Dermis microvascular lymphatic vessel endothelial cell (primary cell): ENCODE measurements around the gene PRKCZ. TPM values are rescaled to one million over a fixed set of nuclear protein-coding genes. Genes with fewer than 3 reads are reported as not detected.

Source experiments
- DNase-seq, 2 donors: peaks; one replicate each; pipeline versions ENCODE4 v3.0.0 to v3.0.0-alpha.2; 2010; ENCODE audit warnings: low read depth in 2 of 2
- total RNA-seq: library from RNA; depleted of rRNA; stranded (reverse); fragments of >200 nt; gene quantifications from 2 replicates; pipeline ENCODE4 v1.2.1, GENCODE V29; 2014

Gene PRKCZ
- total RNA-seq, 1 donor from 2014 or later: 24.0 TPM

GRCh38 chr1:2024887-2025286 lies 25.3 kb upstream of the PRKCZ start:
- no peak for DNase-seq

DNA sequence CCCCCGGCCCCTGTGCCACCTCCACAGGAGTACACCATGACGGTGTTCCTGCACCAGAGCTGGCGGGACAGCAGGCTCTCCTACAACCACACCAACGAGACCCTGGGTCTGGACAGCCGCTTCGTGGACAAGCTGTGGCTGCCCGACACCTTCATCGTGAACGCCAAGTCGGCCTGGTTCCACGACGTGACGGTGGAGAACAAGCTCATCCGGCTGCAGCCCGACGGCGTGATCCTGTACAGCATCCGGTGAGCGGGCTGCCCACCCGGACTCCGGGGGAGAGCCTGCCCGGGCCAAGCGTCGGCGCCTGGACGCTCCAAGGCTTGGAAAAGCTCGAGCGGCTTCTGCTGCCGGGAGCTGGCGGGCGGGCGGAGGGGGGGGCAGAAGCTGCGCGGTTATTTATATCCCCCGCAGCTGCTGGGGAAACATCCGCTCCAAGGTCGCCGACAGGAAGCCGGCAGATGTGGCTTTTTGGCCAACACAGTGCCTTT lies 24.7 kb upstream of the PRKCZ start:
- DNase-seq: peak in 1 of 2 donors; percentile 11

DNA sequence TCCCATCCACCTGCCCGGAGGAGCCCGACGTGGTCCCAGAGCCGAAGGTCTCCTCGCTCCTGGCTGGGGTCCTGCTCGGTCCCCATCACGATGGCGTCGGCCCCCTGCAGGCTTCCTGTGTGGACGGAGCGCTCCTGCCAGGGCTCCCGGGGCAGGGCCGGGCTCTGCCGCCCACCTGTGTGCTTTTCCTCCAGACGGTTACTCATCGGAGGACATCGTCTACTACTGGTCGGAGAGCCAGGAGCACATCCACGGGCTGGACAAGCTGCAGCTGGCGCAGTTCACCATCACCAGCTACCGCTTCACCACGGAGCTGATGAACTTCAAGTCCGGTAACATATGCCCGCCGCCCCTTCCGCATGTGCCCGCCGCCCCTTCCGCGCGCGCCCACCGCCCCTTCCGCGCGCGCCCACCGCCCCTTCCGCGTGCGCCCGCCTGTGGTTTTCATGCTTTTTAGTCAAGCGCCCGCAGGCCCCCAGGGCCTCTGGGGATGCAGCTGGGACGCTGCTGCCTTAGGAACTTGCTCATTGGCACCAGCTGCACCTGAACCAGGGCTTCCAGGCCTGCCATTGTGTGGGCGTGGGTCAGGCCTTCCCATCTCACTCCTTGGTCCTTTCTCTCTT lies 22.1 kb upstream of the PRKCZ start:
- DNase-seq: no peak

DNA sequence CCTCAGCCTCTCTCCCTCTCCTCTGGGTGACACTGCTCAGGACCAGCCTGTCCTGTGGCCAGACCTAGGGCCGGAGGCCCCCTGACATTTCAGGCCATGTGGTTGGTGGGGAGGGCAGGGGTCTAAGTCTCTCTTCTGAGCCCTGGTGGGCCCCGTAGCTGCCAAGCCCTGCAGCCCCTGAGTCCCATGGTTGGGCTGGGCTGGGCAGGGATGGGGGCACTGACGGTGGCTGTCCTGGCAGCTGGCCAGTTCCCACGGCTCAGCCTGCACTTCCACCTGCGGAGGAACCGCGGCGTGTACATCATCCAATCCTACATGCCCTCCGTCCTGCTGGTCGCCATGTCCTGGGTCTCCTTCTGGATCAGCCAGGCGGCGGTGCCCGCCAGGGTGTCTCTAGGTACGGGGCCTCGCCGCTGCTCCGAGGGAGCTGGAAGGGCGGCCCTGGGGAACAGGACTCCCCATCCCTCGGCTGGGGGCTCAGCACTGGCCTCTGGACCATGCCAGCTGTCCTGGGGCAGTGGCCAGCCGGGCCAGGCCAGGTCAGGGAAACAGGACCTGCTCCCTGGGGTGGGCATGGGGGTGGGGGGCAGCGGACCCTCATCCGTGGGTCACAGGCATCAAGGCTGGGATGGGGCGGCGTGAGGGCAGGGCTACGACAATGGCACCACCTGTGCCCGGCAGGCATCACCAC lies 21.2 kb upstream of the PRKCZ start:
- DNase-seq: no peak

DNA sequence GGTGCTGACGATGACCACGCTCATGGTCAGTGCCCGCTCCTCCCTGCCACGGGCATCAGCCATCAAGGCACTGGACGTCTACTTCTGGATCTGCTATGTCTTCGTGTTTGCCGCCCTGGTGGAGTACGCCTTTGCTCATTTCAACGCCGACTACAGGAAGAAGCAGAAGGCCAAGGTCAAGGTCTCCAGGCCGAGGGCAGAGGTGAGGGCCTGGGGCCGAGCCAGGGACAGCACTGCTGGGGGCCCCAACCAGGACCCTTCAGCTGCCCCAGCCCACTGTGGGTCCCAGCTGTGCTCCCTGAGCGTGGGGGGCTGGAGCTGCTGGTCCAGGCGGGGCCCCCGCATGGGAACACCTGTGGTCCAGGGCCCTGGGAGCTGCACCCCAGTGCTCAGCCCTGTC lies 20.6 kb upstream of the PRKCZ start:
- DNase-seq: no peak

DNA sequence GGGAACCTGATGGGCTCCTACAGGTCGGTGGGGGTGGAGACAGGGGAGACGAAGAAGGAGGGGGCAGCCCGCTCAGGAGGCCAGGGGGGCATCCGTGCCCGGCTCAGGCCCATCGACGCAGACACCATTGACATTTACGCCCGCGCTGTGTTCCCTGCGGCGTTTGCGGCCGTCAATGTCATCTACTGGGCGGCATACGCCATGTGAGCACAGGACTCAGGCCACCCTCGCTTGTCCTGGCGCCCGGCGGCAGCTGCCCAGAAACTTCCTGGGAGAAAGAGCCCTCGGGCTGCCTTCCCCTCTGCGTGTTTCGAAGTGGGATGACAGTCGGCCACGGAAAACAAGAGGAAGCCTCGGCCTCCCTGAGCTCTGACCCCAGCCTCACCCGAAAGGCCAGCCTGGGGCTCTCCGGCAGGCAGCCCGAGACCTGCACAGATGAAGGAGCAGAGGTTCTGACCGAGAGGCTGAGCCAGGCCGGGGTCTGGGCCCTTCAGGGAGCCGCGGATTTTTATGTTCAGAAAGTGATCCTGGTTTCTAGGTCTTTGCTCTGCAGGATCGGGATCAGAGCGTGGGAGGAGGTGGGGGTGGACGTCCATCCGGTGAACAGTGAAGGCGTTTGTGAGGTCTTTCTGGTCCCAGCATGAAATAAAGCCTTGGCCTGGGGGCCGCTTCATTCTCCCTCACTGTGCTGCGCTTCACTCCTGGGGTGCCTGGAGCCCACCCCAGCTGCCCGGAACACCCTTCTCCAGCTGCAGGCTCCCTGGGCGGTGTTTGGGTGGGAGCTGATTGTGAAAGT lies 19.9 kb upstream of the PRKCZ start:
- no peak for DNase-seq

- DNase-seq: no peak
Measured at GRCh38 chr1:2031546-2032540, 18.4 kb upstream of the PRKCZ start.

DNA sequence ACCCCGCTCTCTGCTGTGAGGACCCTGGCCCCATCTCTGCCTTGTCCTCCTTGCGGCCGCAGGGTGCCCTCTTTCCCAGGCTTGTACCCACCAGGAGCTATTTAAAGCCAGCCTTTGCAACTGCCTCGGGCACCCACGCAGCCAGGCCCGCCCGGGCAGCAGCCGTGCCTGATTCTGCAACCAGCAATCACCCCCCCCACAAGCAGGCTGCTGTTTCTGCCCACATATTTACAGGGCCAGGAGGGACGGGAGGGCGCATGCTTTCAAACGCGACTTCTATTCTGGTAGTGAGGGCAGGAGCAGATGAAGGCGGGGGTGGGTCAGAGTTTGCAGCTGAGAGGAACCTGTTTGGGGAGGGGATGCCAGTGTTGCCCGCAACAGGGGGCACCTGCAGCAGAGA lies 17.5 kb upstream of the PRKCZ start:
- no peak for DNase-seq

GRCh38 chr1:2033165-2033564 lies 17.0 kb upstream of the PRKCZ start:
- DNase-seq: no peak

GRCh38 chr1:2036287-2036686 lies 13.9 kb upstream of the PRKCZ start:
- DNase-seq: no peak

DNA sequence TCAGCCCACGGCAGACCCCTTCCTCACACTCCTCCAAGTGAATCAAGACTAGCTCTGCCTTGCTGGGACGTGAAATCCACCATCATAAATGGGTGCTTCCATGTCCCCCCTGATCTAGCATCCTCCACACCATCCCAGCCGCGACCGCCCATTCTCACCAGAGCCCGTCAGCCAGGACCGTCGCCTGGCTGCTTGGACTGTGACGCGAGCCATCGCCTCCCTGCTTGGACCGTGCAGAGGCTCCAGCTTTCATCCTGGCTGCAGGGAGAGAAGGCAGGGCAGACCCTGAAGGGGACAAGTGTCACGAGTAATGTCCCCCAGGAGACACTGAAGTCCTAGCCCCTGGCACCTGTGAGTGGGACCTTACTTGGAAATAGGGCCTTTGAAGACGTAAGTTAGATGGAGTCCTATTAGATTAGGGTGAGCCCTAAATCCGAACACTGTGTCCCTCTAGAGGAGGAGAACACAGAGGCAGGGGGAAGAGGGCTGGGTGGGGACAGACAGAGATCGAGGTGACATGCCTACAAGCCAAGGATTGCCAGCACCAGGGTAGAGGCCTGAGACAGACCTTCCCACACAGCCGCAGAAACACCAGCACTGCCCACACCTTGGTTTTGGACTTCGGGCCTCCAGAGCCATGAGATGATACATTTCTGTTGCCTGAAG lies 12.8 kb upstream of the PRKCZ start:
- no peak for DNase-seq

DNA sequence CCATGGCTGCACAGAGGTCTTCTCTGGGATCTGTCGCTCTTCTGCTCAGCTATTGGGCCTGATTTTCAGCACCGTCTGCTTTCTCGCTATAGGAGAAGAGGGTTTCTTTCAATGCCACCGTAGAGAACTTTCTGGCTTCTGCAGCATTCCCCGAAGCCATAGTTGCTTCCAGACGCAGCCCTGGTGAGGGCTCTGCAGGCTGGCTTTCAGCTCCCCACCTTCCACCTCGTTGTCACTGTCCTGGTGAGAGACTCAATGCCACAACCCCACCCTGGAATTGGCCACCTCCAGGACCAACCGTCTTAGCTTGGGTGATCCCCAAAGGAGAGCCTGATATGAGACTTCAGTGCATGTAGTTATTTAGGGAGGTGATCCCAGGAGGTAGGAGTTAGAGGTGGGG lies 12.0 kb upstream of the PRKCZ start:
- DNase-seq: no peak

DNA sequence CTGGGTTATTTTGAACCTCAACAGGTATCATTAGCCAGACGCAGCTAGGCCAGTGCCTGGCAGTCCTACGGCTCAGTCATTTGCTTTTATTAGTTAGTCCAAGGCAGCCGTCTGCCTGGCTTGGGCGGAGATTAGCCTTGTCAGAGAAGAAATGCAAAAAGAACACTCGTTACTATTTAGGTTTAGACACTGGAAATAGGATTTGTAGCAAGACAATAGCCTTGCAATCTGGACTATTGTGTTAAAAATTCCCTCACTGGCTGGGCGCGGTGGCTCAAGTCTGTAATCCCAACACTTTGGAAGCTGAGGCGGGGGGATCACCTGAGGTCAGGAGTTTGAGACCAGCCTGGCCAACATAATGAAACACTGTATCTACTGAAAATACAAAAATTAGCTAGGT lies 11.0 kb upstream of the PRKCZ start:
- no peak for DNase-seq

DNA sequence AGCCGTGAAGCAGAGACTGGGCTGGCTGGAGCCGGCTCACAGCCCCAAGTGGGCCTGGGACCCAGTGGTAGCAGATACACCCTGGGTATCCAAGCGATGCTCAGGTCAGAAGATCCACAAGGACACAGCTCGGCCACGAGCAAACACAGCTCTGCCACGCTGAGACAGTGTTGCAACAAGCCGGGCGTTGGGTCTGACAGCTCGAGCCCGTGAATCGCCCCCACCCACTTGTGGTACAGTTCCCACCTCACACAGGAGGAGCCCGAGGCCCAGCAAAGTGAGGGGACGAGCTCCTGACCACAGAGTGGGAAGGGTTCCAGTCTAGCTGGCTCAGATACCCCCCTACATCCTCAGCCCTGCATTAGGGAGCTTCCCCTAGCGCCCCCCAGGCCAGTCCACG lies 8.9 kb upstream of the PRKCZ start:
- no peak for DNase-seq

- no peak for DNase-seq
Measured at GRCh38 chr1:2041887-2042286, 8.3 kb upstream of the PRKCZ start.

DNA sequence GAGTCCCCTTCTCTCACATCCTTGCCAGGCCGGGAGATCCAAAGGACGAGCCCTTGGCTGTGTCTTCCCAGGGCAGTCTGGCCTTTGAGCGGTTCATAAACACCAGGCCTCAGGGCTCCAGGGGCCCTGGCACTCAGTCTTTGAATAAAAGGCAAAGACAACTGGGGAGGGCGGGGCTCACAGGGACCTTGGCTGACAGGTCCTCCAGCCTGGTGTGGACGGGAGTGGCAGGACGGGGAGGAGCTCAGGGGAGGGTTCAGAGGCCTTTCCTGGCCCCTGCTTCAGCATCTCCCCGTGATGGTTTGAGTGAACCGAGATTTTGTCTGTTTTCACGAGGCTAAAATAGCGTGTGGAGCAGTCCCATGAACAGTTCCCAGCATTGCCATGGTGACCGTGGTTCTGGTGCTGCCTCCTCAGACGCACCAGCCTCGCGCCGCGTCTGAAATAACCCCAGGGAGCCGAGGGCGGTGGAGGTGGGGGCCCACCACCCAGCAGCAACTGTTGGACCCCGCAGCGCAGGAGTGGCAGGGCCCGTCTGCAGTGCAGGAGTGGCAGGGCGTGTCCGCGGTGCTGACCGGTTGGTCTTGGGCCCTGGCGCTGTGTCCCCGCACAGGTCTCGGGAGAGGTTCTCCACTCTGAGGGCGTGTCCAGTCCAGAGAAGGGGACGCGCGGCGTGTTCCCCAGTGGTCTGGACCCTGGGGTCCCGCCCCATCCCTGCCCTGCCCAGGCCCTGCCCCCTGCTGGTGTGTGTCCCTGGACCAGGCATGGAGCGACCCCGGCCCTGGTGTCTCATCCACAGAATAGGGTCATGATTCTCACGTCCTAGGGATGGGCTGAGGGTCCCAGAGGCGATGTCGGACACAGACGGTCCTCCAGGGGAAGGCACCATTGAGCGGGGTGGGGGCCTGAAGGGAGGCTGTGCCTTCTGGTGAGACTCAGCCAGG lies 7.1 kb upstream of the PRKCZ start:
- no peak for DNase-seq

DNA sequence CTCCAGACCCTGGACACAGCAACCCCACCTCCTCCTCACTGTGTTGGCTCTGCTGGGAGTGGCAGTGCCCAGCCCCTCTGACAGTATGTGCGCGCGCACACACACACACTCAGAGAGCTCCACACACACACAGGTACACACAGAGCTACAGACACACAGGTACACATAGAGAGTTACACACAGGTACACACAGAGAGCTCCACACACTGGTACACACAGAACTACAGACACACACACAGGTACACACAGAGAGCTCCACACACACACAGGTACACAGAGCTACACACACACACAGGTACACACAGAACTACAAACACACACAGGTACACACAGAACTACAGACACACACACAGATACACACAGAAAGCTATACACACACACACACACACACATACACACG lies 6.3 kb upstream of the PRKCZ start:
- no peak for DNase-seq

GRCh38 chr1:2044510-2045319 lies 5.5 kb upstream of the PRKCZ start:
- peak in 1 of 2 donors; percentile 44 for DNase-seq
